Stimulated activated CD8-positive, alpha-beta memory T cell treated with anti-CD3 and anti-CD28 coated beads, Interleukin-15, amount 100 ng/mL, for 24 hours (primary cell): ENCODE data around the gene DKK2.
"Not testable (repeated sequence)": the region's sequence is repeated elsewhere in the genome, so short reads cannot be mapped to it uniquely, and the experiment has no call there.

Experiments used
- DNase-seq: peaks from one replicate; pipeline ENCODE4 v3.0.0-alpha.2; 2020; ENCODE audit warnings: low read depth

Gene DKK2

GRCh38 chr4:106909486-106910188 lies 126.5 kb downstream of the DKK2 start:
- DNase-seq: no peak

DNA sequence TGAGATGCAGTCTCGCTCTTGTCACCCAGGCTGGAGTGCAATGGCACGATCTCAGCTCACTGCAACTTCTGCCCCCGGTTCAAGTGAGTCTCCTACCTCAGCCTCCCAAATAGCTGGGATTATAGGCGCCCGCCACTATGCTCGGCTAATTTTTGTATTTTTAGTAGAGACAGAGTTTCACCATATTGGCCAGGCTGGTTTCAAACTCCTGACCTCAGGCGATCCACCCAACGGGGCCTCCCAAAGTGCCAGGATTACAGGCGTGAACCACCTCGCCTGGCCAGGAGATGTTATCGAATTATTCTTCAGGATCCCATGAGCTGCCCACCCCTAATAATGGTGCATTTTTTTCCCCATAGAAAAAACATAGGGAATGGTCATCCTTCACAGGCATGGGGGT lies 128.1 kb downstream of the DKK2 start:
- DNase-seq: not testable (repeated sequence)

DNA sequence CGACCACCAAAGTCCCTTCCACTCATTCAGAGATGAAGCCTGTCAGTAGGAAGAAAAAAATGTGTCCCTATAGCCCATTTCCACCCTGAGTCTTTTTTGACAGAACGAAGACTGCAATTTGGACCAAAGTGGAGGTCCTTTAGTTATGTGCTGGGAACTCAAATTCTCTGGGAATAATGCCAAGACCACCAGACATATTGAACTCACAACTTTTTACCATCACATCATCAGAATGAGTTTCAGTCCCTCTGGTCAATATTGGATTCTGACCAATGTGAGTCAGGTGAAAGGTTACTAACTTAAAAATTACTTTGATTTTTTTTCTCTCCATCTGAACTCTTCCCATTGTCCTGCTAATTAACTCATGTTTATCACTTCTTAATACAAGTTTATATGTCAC lies 128.9 kb downstream of the DKK2 start:
- DNase-seq: no peak

- DNase-seq: no peak
Measured at GRCh38 chr4:106906728-106907127, 129.4 kb downstream of the DKK2 start.

DNA sequence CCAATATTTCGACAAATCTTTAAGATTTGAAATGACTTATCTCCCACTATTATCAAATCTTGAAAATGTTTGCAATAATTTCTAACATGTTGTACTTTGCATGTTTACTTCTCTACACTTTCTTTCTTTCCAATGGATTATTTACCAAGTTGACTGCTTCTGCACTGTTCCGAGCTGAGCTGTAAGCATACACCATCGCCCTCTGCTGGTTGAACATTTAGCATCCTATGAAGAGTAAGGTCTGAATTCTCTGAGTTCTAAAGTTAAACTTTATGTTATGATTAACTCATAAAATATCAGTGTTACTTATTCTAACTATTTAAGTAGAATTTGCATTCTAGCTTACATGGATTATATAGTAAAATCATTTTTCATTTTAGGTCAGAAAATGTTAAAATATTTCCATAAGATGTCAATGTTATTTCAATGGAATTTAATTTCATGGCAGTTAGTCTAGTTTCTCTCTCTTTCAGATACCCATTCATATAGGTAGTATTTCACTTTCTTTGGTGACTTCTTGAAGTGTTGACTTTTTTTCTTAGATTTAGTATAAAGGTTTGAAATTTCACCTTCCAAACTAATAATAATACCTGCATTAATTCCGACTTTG lies 137.4 kb downstream of the DKK2 start:
- DNase-seq: no peak

- no peak for DNase-seq
Measured at GRCh38 chr4:106893903-106894302, 142.2 kb downstream of the DKK2 start.

DNA sequence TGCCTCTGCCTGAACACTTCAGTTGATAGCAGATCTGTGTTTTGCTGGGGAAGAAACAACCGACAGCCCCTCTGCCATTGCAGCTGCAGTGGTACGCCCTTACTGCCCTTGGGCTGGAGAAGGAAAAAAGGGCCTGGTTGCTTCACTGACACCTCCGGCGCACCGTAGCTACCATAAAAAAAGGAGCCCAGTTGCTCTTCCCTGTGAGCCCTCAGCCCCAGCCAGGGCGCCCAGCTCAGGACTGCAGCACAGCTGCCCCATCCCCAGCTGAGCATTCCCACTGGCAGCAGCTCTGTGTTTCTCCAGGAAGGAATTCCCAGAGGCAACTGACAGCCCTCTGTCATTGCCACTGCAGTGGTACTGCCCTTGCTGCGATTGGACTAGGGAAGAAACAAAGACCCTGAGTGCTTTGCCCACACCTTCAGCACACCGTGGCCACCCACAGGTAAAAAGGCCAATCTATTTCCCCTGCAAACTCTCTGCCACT lies 142.7 kb downstream of the DKK2 start:
- no peak for DNase-seq

GRCh38 chr4:106892786-106893185 lies 143.3 kb downstream of the DKK2 start:
- DNase-seq: no peak

DNA sequence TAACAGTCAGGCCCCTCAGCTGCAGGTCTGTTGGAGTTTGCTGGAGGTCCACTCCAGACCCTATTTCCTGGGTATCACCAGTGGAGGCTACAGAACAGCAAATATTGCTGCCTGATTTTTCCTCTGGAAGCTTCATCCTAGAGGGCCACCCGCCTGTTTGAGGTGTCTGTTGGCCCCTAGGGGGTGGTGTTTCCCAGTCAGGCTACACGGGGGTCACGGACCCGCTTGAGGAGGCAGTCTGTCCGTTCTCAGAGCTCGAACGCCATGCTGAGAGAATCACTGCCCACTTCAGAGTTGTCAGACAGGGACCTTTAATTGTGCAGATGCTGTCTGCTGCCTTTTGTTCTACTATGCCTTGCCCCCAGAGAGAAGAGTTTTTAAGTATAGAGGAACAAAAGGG lies 160.8 kb downstream of the DKK2 start:
- DNase-seq: no peak
